ENCODE data around the gene IL4R.

- TF ChIP-seq CTCF (IDR thresholded peaks at IDR 0.05), result no peak
- TF ChIP-seq POLR2AphosphoS5 (IDR thresholded peaks at IDR 0.05), result no peak
- no peak for TF ChIP-seq POLR2A (IDR thresholded peaks at IDR 0.05)
Measured at GRCh38 chr16:27305839-27306442, 7.8 kb upstream of the IL4R start.
